Measurements from ENCODE around the gene RANBP9.

GRCh38 chr6:13654496-13654895 is 57.1 kb downstream of the RANBP9 start:
- TF ChIP-seq, protein P1, sequence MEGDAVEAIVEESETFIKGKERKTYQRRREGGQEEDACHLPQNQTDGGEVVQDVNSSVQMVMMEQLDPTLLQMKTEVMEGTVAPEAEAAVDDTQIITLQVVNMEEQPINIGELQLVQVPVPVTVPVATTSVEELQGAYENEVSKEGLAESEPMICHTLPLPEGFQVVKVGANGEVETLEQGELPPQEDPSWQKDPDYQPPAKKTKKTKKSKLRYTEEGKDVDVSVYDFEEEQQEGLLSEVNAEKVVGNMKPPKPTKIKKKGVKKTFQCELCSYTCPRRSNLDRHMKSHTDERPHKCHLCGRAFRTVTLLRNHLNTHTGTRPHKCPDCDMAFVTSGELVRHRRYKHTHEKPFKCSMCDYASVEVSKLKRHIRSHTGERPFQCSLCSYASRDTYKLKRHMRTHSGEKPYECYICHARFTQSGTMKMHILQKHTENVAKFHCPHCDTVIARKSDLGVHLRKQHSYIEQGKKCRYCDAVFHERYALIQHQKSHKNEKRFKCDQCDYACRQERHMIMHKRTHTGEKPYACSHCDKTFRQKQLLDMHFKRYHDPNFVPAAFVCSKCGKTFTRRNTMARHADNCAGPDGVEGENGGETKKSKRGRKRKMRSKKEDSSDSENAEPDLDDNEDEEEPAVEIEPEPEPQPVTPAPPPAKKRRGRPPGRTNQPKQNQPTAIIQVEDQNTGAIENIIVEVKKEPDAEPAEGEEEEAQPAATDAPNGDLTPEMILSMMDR (conservative IDR thresholded peaks at IDR 0.05) = no peak
- no peak for TF ChIP-seq ZFX (IDR thresholded peaks at IDR 0.05)

All from C4-2B (cell line).